Measurements from ENCODE around the gene N4BP2.

N4BP2 gene

GRCh38 chr4:40157436-40157835 is 100.8 kb downstream of the N4BP2 start:
- DNase-seq (ENCODE audit: low spot score), result no peak

GRCh38 chr4:40160258-40160657 is 103.6 kb downstream of the N4BP2 start:
- DNase-seq (ENCODE audit: low spot score), result no peak

GRCh38 chr4:40164459-40164858 is 107.8 kb downstream of the N4BP2 start:
- DNase-seq (ENCODE audit: low spot score), result no peak

GRCh38 chr4:40165916-40166315 is 109.3 kb downstream of the N4BP2 start:
- no peak for DNase-seq (ENCODE audit: low spot score)

- no peak for DNase-seq (ENCODE audit: low spot score)
These were observed 111.4 kb downstream of the N4BP2 start for GRCh38 chr4:40168070-40168469.

- DNase-seq (ENCODE audit: low spot score), result no peak
These were observed 113.9 kb downstream of the N4BP2 start for GRCh38 chr4:40170588-40170987.

GRCh38 chr4:40173470-40173875 is 116.8 kb downstream of the N4BP2 start:
- DNase-seq (ENCODE audit: low spot score), result no peak

GRCh38 chr4:40176602-40177001 is 120.0 kb downstream of the N4BP2 start:
- no peak for DNase-seq (ENCODE audit: low spot score)

- DNase-seq (ENCODE audit: low spot score), result no peak
These were observed 120.9 kb downstream of the N4BP2 start for GRCh38 chr4:40177591-40177990.

- no peak for DNase-seq (ENCODE audit: low spot score)
These were observed 122.0 kb downstream of the N4BP2 start for GRCh38 chr4:40178672-40179071.

- no peak for DNase-seq (ENCODE audit: low spot score)
These were observed 122.7 kb downstream of the N4BP2 start for GRCh38 chr4:40179360-40179759.

- peak; percentile 36 for DNase-seq (ENCODE audit: low spot score)
These were observed 123.7 kb downstream of the N4BP2 start for GRCh38 chr4:40180356-40180755.

GRCh38 chr4:40182001-40182400 is 125.4 kb downstream of the N4BP2 start:
- no peak for DNase-seq (ENCODE audit: low spot score)

GRCh38 chr4:40182954-40183353 is 126.3 kb downstream of the N4BP2 start:
- DNase-seq (ENCODE audit: low spot score), result no peak

GRCh38 chr4:40183615-40184411 is 127.2 kb downstream of the N4BP2 start:
- DNase-seq (ENCODE audit: low spot score), result no peak

- DNase-seq (ENCODE audit: low spot score), result no peak
These were observed 129.4 kb downstream of the N4BP2 start for GRCh38 chr4:40185830-40186664.

- no peak for DNase-seq (ENCODE audit: low spot score)
These were observed 130.0 kb downstream of the N4BP2 start for GRCh38 chr4:40186665-40187014.

- DNase-seq (ENCODE audit: low spot score), result no peak
These were observed 130.8 kb downstream of the N4BP2 start for GRCh38 chr4:40187386-40187906.

- no peak for DNase-seq (ENCODE audit: low spot score)
These were observed 133.4 kb downstream of the N4BP2 start for GRCh38 chr4:40190019-40190418.

- DNase-seq (ENCODE audit: low spot score), result no peak
These were observed 133.8 kb downstream of the N4BP2 start for GRCh38 chr4:40190465-40190864.

GRCh38 chr4:40190880-40191815 is 134.5 kb downstream of the N4BP2 start:
- no peak for DNase-seq (ENCODE audit: low spot score)

Measured in AG08396 (cell line).